ENCODE measurements around the gene ARHGAP26. TPM values are rescaled to one million over a fixed set of nuclear protein-coding genes. Genes with fewer than 3 reads are reported as not detected.

The ARHGAP26 gene
- polyA plus RNA-seq, 3 donors, result 26.5 to 56.8 (median 28.7) TPM

DNA sequence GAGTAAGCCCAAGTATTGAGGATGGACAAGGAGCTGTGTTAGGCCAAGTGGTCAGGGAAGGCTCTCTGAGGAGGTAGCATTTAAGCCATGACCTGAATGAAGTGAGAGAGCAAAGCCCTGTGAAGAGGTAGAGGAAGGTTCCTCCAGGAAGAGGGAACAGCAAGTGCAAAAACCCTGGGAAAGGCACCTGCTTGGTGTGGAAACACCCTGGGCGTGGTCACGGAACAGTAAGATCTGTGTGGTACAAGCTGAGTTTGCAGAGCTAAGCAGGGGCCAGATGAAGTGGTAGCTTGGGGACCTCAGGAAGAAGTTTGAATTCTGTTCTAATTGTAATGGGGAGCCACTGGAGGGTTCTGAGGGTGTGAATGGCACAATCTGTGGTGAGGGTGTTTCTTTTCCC lies 310.2 kb downstream of the ARHGAP26 start:
- Histone ChIP-seq H3K4me1 (ENCODE audit: control insufficient read depth in 1 of 2, insufficient read depth in 2 of 2, low read length in 2 of 2) (no peaks in the 10 kb centered on the region), H3K27me3 (ENCODE audit: control insufficient read depth in 2 of 2, insufficient read depth in 2 of 2, low read length in 2 of 2) (no peaks in the 10 kb centered on the region), H4K20me1 (ENCODE audit: insufficient read depth, low read length) (peaks cover 66% of the 10 kb centered on the region), H2AFZ (ENCODE audit: insufficient read depth, low read depth, low read length, poor library complexity, severe bottlenecking) (no peak overlapping the region), H3K27ac (ENCODE audit: low read depth in 1 of 2, low read length in 2 of 2) (no peak overlapping the region), H3K9me3 (replicated peaks in 1 of 2; ENCODE audit: control insufficient read depth in 1 of 2, insufficient read depth in 1 of 2, low read length in 2 of 2) (no peaks in the 10 kb centered on the region), H3K4me3 (replicated peaks in 1 of 3; ENCODE audit: low read depth in 2 of 3, low read length in 3 of 3) (no peak overlapping the region), H3K79me2 (ENCODE audit: insufficient read depth, low read length) (no peaks in the 10 kb centered on the region), H3K4me2 (replicated peaks; ENCODE audit: extremely low read depth, low read length, poor library complexity, severe bottlenecking) (no peak overlapping the region), H3K36me3 (replicated peaks in 1 of 2; ENCODE audit: control insufficient read depth in 1 of 2, insufficient read depth in 2 of 2, low read length in 2 of 2) (peaks cover 30 to 73% of the 10 kb centered on the region in 2 donors), H3K9ac (ENCODE audit: insufficient read depth, low read length, poor library complexity, severe bottlenecking) (no peak overlapping the region)
- H3K4me1 Mint-ChIP-seq, result no peaks in the 10 kb centered on the region
- peak overlapping the region in 3 of 7 donors; percentile 0 to 35 (median 28) for H3K27ac Mint-ChIP-seq
- peaks cover 0 to 2% (median 0%) of the 10 kb centered on the region in 3 donors for H3K27me3 Mint-ChIP-seq (ENCODE audit: low read depth in 3 of 3)
- intact Hi-C loops (cut with micrococcal nuclease), result no loop called here
- no peak for DNase-seq
- TF ChIP-seq, protein P1, sequence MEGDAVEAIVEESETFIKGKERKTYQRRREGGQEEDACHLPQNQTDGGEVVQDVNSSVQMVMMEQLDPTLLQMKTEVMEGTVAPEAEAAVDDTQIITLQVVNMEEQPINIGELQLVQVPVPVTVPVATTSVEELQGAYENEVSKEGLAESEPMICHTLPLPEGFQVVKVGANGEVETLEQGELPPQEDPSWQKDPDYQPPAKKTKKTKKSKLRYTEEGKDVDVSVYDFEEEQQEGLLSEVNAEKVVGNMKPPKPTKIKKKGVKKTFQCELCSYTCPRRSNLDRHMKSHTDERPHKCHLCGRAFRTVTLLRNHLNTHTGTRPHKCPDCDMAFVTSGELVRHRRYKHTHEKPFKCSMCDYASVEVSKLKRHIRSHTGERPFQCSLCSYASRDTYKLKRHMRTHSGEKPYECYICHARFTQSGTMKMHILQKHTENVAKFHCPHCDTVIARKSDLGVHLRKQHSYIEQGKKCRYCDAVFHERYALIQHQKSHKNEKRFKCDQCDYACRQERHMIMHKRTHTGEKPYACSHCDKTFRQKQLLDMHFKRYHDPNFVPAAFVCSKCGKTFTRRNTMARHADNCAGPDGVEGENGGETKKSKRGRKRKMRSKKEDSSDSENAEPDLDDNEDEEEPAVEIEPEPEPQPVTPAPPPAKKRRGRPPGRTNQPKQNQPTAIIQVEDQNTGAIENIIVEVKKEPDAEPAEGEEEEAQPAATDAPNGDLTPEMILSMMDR (IDR thresholded peaks at IDR 0.05), result no peak
- no peak overlapping the region for H3K4me3 Mint-ChIP-seq
- WGBS (ENCODE audit: insufficient coverage), result 97% methylated on average over 2 of the region's 2 CpGs
- peaks cover 0 to 5% (median 0%) of the 10 kb centered on the region in 7 donors for H3K9me3 Mint-ChIP-seq
- H3K36me3 Mint-ChIP-seq, result peaks cover 78 to 93% of the 10 kb centered on the region in 2 donors

DNA sequence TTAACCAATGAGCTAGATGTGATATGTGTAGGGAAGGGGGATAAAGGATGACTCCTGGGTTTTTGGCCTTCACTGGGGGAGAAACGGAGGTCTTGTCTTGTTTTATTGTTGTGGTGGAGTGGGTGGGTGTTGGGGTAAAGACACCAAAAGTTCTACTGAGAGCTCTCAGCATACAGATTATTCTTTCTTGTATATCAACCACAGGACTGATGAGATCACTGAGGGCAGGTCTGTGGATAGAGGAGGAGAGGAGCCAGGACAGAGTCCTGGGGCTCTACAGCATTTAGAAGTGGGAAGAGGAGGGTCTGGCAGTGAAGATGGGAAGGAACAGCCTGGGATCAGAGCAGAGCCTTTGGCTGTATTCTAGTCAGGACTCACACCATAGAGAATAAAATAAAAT lies 310.8 kb downstream of the ARHGAP26 start:
- Mint-ChIP-seq H3K36me3 (peaks cover 78 to 90% of the 10 kb centered on the region in 2 donors), H3K4me3 (no peak overlapping the region), H3K27me3 (ENCODE audit: low read depth in 3 of 3) (peaks cover 0 to 2% (median 0%) of the 10 kb centered on the region in 3 donors), H3K27ac (peak overlapping the region in 3 of 7 donors; percentile 23 to 37 (median 35)), H3K4me1 (no peaks in the 10 kb centered on the region), H3K9me3 (peaks cover 0 to 5% (median 0%) of the 10 kb centered on the region in 7 donors)
- Histone ChIP-seq H3K4me3 (replicated peaks in 1 of 3; ENCODE audit: low read depth in 2 of 3, low read length in 3 of 3) (no peak overlapping the region), H3K36me3 (replicated peaks in 1 of 2; ENCODE audit: control insufficient read depth in 1 of 2, insufficient read depth in 2 of 2, low read length in 2 of 2) (peaks cover 26 to 79% of the 10 kb centered on the region in 2 donors), H3K79me2 (ENCODE audit: insufficient read depth, low read length) (no peaks in the 10 kb centered on the region), H3K4me1 (ENCODE audit: control insufficient read depth in 1 of 2, insufficient read depth in 2 of 2, low read length in 2 of 2) (no peaks in the 10 kb centered on the region), H3K9me3 (replicated peaks in 1 of 2; ENCODE audit: control insufficient read depth in 1 of 2, insufficient read depth in 1 of 2, low read length in 2 of 2) (no peaks in the 10 kb centered on the region), H3K27ac (ENCODE audit: low read depth in 1 of 2, low read length in 2 of 2) (no peak overlapping the region), H2AFZ (ENCODE audit: insufficient read depth, low read depth, low read length, poor library complexity, severe bottlenecking) (no peak overlapping the region), H3K27me3 (ENCODE audit: control insufficient read depth in 2 of 2, insufficient read depth in 2 of 2, low read length in 2 of 2) (no peaks in the 10 kb centered on the region), H4K20me1 (ENCODE audit: insufficient read depth, low read length) (peaks cover 68% of the 10 kb centered on the region), H3K9ac (ENCODE audit: insufficient read depth, low read length, poor library complexity, severe bottlenecking) (no peak overlapping the region), H3K4me2 (replicated peaks; ENCODE audit: extremely low read depth, low read length, poor library complexity, severe bottlenecking) (no peak overlapping the region)
- intact Hi-C loops (cut with micrococcal nuclease), result no loop called here
- no CpG with 5 or more reads among the region's 1 CpG for WGBS (ENCODE audit: insufficient coverage)
- TF ChIP-seq, protein P1 (IDR thresholded peaks at IDR 0.05), result no peak
- DNase-seq, result no peak
